WTC11 (cell line): ENCODE measurements around the gene ZNF564.

Experiments used
- ATF1 ChIP-seq: sonication (generic); formaldehyde crosslinking; IDR thresholded peaks from 2 replicates; pipeline ENCODE4 v1.8.1; 2023; ENCODE audit warnings: mild to moderate bottlenecking, moderate library complexity, missing genetic modification reagents
- CTCF ChIP-seq: fragments of 200-600 bp; IDR thresholded peaks from 2 replicates; pipeline ENCODE4 v1.8.0; 2022; ENCODE audit warnings: antibody characterized with exemption
- ELF4 ChIP-seq: sonication (generic); formaldehyde crosslinking; IDR thresholded peaks from 2 replicates; pipeline ENCODE4 v1.8.1; 2022; ENCODE audit warnings: low read depth, mild to moderate bottlenecking, moderate library complexity, missing genetic modification reagents
- ESRRA ChIP-seq: sonication (generic); formaldehyde crosslinking; IDR thresholded peaks from 2 replicates; pipeline ENCODE4 v1.8.1; 2022; ENCODE audit warnings: mild to moderate bottlenecking, missing genetic modification reagents, borderline replicate concordance
- GABPB1 ChIP-seq: sonication (generic); formaldehyde crosslinking; IDR thresholded peaks from 2 replicates; pipeline ENCODE4 v1.8.1; 2023; ENCODE audit warnings: mild to moderate bottlenecking, missing genetic modification reagents
- STAT6 ChIP-seq: sonication (generic); formaldehyde crosslinking; conservative IDR thresholded peaks from 2 replicates; pipeline ENCODE4 v1.8.1; 2023; ENCODE audit warnings: mild to moderate bottlenecking, low read depth, missing genetic modification reagents, moderate library complexity
- ZNF416 ChIP-seq: fragments of 250-450 bp; sonication (Bioruptor Pico); IDR thresholded peaks from 2 replicates; pipeline ENCODE4 v1.9.0; 2021; ENCODE audit warnings: mild to moderate bottlenecking, inconsistent platforms
- TF ChIP-seq, protein P1 (sequence below): sonication (generic); formaldehyde crosslinking; IDR thresholded peaks from 2 replicates; pipeline ENCODE4 v1.8.0; 2022; ENCODE audit warnings: mild to moderate bottlenecking, missing genetic modification reagents

- TF ChIP-seq CTCF (no peak), ZNF416 (no peak), ATF1 (CRISPR knock-in tag) (no peak), ELF4 (CRISPR knock-in tag) (no peak), ESRRA (CRISPR knock-in tag) (no peak), STAT6 (CRISPR knock-in tag) (no peak), GABPB1 (CRISPR knock-in tag) (no peak)
- TF ChIP-seq, protein P1, sequence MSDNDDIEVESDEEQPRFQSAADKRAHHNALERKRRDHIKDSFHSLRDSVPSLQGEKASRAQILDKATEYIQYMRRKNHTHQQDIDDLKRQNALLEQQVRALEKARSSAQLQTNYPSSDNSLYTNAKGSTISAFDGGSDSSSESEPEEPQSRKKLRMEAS (CRISPR knock-in tag): no peak
Measured at GRCh38 chr19:12521996-12522395, 29.3 kb downstream of the ZNF564 start.
